Fibroblast of skin of abdomen (primary cell): ENCODE measurements around the gene GPR160.
A peak's percentile ranks its signal among the peaks of the same experiment; 100 is the strongest.

Experiments
- DNase-seq: peaks from one replicate; pipeline ENCODE4 v3.0.0-alpha.2; 2013

GPR160 gene

DNA sequence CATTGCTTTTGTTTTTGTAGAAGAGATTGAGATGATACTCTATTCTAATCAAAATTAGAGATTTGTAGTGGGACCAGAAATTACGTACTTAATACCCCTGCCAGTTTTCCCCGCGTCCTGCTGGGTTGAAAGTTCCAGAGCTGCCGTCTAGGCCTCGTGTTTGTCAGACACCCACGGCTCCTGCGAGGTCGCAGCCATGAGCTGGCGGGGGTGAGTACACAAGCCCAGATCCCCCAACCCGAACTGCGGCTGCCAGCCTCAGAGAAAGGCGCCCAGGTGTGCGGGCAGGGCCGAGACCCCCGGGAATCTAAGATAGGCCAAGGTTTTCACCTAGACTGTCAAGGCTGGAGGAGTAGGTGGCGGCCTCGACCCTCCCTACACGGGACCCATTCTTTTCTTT, 26.3 kb downstream of the GPR160 start:
- DNase-seq = no peak

GRCh38 chr3:170075441-170076091, 37.8 kb downstream of the GPR160 start:
- no peak for DNase-seq

DNA sequence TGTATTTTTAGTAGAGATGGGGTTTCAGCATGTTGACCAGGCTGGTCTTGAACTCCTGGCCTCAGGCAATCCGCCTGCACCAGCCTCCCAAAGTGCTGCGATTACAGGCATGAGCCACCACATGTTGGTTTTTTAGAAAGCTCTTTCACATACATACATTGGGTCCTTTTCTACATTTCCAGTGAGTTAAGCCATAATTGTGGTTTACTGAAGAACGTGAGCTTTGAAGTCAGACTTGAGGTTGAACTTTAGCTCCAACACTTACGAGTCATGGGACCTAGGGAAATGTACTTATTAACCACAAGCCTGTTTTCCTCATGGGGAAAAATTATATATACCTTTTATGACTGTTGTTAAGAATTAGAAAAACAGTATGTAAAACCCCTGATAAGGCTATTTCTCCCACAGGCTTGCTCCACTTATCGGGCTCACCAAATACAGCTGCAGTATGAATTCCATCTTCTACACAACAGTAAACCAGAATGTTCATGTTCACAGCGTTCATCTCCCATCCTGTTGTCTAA, 39.0 kb downstream of the GPR160 start:
- DNase-seq = peak; percentile 79

- no peak for DNase-seq
These were observed 39.6 kb downstream of the GPR160 start for GRCh38 chr3:170077361-170077760.

- no peak for DNase-seq
These were observed 41.0 kb downstream of the GPR160 start for GRCh38 chr3:170078620-170079281.

- DNase-seq = no peak
These were observed 41.9 kb downstream of the GPR160 start for GRCh38 chr3:170079536-170080165.

- DNase-seq = no peak
These were observed 42.8 kb downstream of the GPR160 start for GRCh38 chr3:170080605-170081004.

DNA sequence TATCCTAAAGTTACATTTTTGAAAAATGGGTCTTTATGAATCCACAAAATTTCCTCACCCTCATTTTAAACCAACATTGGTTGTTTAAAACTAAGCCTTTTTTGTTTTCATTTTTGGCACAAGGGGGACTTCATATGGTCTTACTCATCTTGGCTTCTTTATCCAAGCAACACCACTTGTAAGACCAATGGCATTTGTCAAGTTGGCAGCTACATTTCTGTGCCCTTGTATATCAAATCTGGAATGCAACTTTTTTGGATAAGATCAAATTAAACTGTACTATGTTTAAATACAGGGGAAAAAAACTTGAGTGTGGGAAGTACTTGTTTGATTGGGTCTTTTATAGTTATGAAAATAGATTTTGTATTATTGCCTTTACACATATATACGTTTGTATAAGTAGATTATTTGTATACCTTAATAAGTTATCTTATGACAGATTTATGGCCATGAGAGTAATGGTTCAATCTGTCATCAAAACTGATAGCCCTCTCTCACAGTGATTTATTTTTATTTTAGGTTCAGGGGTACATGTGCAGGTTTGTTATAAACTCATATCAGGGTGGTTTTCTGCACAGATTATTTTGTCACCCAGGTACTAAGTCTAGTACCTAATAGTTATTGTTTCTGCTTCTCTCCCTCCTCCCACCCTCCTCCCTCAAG, 43.4 kb downstream of the GPR160 start:
- DNase-seq = peak; percentile 53

DNA sequence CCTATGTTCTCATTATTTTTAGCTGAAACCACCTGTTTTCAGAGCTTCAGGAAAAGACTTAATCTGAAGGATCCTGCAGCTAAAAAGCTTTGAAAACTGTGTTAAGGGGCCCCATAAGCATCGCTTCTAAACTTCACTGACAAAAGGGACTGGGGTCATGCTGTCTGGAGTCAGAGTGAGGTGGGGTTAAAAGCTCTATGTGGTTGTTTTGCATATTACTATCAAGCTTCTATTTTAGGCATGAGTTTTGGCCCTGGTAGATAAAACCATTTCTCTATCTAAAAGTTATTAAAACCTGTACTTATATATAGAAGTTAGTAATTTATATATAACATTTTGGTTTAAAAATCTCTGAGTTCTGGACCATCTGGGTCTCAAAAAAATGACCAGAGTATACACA, 45.5 kb downstream of the GPR160 start:
- no peak for DNase-seq

DNA sequence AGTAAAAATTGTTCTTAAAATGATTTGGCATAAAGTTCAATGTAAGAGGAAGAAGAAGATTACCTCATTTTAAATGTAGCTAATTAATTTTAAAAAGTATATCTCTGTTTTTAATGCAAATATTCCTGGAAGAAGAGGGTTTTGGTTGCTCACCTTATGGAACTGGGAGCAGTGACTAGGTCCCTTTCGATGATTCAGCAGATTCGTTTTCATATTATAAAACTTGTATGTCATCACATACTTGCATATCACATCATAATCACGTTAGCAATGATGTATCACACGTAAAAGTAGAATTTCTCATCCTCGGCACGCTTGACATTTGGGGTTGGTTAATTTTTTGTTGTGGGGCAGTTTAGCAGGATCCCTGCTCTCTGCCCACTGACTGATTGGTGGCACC, 47.6 kb downstream of the GPR160 start:
- no peak for DNase-seq

GRCh38 chr3:170089862-170090600, 52.2 kb downstream of the GPR160 start:
- no peak for DNase-seq

DNA sequence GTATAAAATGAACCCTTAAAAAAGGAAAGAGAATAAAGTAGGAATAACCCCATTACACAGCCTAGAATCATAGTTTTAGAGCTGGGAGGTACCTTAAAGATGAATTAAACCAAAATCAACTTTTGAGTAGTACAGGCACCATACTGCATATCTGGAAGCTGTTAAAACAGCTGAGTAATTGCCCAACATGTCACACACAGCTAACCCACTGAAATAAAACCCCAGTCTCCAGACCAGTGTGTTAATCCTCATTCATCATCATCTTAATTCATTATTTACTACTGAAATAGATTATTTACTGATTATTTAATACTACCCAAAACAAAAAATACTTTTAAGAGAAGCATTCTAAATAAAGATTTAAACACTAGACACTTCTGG, 52.8 kb downstream of the GPR160 start:
- no peak for DNase-seq

DNA sequence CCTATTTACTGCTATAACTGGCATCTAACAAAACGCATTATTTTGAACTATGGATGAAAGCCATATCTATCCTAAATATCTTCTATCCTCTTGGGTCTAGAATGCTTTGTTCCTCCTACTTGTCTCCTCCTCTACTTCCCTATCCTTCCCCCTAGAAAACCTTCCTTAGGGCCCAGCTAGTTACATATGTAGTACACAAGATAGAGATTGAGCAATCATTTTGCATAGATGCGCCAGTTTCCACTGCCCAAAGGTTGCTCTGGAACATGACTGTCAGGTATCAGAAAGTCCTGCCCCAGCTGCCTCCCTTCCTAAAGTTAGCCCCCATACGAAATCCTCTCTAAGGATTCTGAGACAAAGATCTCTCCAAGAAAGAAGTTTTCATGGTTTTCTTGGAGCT, 55.1 kb downstream of the GPR160 start:
- DNase-seq = no peak

- DNase-seq = no peak
These were observed 58.0 kb downstream of the GPR160 start for GRCh38 chr3:170095771-170096170.

- DNase-seq = no peak
These were observed 58.5 kb downstream of the GPR160 start for GRCh38 chr3:170096342-170096741.

- DNase-seq = no peak
These were observed 61.0 kb downstream of the GPR160 start for GRCh38 chr3:170098753-170099152.

- no peak for DNase-seq
These were observed 63.1 kb downstream of the GPR160 start for GRCh38 chr3:170100944-170101343.

DNA sequence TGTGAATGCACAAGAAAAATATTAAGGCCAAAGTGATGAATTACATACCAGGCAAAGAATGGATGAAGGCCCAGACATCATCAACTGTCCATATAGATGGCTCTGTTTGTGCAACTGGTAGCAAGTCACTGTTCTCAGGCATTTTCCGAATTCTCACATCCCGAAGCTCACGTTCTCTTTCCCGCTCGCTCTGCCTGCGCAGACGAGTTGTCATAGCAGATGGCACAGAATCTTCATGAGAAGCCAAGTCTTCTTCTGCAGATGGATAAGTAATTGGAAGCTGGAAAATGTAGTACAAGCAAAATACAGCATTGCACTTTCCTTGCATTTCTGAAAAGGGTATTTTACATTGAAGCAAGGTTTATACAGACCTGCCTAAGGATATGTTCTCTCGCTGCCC, 64.6 kb downstream of the GPR160 start:
- DNase-seq = no peak

DNA sequence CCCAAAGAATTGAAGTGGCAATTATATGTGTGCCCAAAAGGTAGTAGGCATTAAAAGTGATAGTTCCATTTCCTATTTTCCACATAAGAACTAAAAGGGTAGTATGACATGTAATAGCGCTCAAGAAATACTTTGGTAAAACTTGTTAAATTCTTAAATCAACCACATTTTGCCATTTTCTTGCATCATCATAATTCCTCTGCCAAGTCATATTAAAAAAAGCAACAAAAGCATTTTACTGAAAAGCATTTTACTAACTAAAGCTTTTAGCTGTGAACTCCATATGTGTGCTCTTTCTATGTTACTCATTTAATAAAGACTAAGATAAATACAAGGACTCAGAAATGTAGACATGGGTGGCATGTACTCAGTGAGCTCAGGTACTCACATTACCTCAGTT, 70.1 kb downstream of the GPR160 start:
- DNase-seq = peak; percentile 23

- DNase-seq = no peak
These were observed 71.2 kb downstream of the GPR160 start for GRCh38 chr3:170108955-170109354.

DNA sequence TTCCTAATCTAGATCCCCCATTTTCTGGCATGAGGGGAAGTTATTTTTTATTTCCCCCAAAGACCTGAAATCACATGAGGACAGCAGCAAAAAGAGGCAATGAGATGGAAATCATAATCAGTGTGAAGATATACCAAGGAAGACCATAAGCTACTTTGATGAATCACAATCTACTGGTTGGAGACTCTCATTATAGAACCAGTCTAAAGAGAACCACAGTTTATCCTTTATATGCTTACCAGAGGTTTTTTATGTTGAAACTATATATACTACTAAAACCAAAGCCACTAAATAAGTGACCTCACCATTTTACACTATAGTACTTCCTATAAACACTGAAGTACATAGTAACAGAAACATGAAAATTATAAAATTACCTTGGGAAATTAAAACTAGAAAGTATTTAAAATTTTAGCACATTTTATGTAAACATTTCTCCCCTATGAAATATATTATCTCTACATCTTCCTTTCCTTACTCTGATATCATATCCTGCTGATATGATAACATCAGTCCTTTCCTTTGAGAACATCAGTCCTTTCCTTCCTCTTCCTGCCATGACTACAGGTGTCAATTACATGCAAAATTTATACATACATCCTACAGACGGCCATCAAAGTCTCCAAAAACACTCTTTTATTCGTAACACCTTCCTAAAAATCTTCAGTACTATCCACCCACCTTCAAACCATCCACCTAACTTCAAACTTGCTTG, 71.9 kb downstream of the GPR160 start:
- no peak for DNase-seq
